SK-MEL-5 (cell line): ENCODE results near the gene EYA2. TPM values are rescaled to one million over a fixed set of nuclear protein-coding genes. Genes with fewer than 3 reads are reported as not detected.

Experiments used
- DNase-seq: peaks from one replicate; pipeline ENCODE4 v3.0.0-alpha.2; 2016; ENCODE audit warnings: low read depth, low spot score
- in situ Hi-C: cut with HindIII; loops from 2 replicates; pipeline ENCODE4 v1.10.0; 2016; ENCODE audit warnings: low sequenced_read_pairs, high pct_unique_total_duplicates, low pct_unique_long_range_greater_than_20kb
- total RNA-seq: library from RNA; depleted of rRNA; stranded (reverse); fragments of >200 nt; shearing (Covaris generic); gene quantifications from 2 replicates; pipeline ENCODE4 v1.2.3, GENCODE V29; 2014

EYA2 gene
- total RNA-seq, 1 experiment from 2014 or later, result not detected

- DNase-seq, result no peak
- in situ Hi-C loops, result no loop called here
These were observed 1.6 kb upstream of the EYA2 start for GRCh38 chr20:46893051-46893450.

- in situ Hi-C loops, result no loop called here
- no peak for DNase-seq
These were observed 615 bp upstream of the EYA2 start for GRCh38 chr20:46893877-46894578.

- in situ Hi-C loops, result no loop called here
- no peak for DNase-seq
These were observed 595 bp downstream of the EYA2 start for GRCh38 chr20:46894971-46895905.

GRCh38 chr20:46895906-46896242 lies 1.2 kb downstream of the EYA2 start:
- DNase-seq, result no peak

GRCh38 chr20:46897328-46897880 lies 2.8 kb downstream of the EYA2 start:
- no peak for DNase-seq
- in situ Hi-C loops, result no loop called here

More at GRCh38 chr20:46895906-46896242, 1.2 kb downstream of the EYA2 start:
- in situ Hi-C loops, result no loop called here

GRCh38 chr20:46898423-46898822 lies 3.8 kb downstream of the EYA2 start:
- in situ Hi-C loops, result no loop called here
- no peak for DNase-seq

GRCh38 chr20:46899621-46900020 lies 5.0 kb downstream of the EYA2 start:
- DNase-seq, result no peak
- in situ Hi-C loops, result no loop called here

- in situ Hi-C loops, result no loop called here
- DNase-seq, result no peak
These were observed 5.4 kb downstream of the EYA2 start for GRCh38 chr20:46900086-46900485.

GRCh38 chr20:46900826-46901225 lies 6.2 kb downstream of the EYA2 start:
- in situ Hi-C loops, result no loop called here
- no peak for DNase-seq

GRCh38 chr20:46901638-46902037 lies 7.0 kb downstream of the EYA2 start:
- in situ Hi-C loops, result no loop called here
- no peak for DNase-seq

GRCh38 chr20:46903256-46903655 lies 8.6 kb downstream of the EYA2 start:
- no peak for DNase-seq
- in situ Hi-C loops, result no loop called here

GRCh38 chr20:46903937-46904336 lies 9.3 kb downstream of the EYA2 start:
- no peak for DNase-seq
- in situ Hi-C loops, result no loop called here

GRCh38 chr20:46905364-46906125 lies 10.9 kb downstream of the EYA2 start:
- in situ Hi-C loops, result no loop called here
- no peak for DNase-seq

- in situ Hi-C loops, result no loop called here
- DNase-seq, result no peak
These were observed 18.8 kb downstream of the EYA2 start for GRCh38 chr20:46913329-46914044.

GRCh38 chr20:46914789-46915379 lies 20.2 kb downstream of the EYA2 start:
- in situ Hi-C loops, result no loop called here
- no peak for DNase-seq

GRCh38 chr20:46915575-46916257 lies 21.1 kb downstream of the EYA2 start:
- in situ Hi-C loops, result no loop called here
- no peak for DNase-seq

GRCh38 chr20:46916258-46916603 lies 21.6 kb downstream of the EYA2 start:
- DNase-seq, result no peak
- in situ Hi-C loops, result no loop called here
